Karpas-422 (cell line): Measurements from ENCODE around the gene TNFRSF14. TPM values are rescaled to one million over a fixed set of nuclear protein-coding genes. Genes with fewer than 3 reads are reported as not detected.
A peak's percentile ranks its signal among the peaks of the same experiment; 100 is the strongest.

Experiments used
- DNase-seq: peaks from one replicate; pipeline ENCODE4 v3.0.0-alpha.2; 2015
- H2AFZ ChIP-seq: fragments of 200-600 bp; sonication (generic); 2 replicates; pipeline ENCODE4 v1.6.1; 2014; ENCODE audit warnings: antibody characterized with exemption, low read length, mixed read lengths
- H3K27ac ChIP-seq: fragments of 200-600 bp; sonication (generic); 2 replicates; pipeline ENCODE4 v1.5.1; 2014; ENCODE audit warnings: mild to moderate bottlenecking, low read length, moderate library complexity
- H3K27me3 ChIP-seq: fragments of 200-600 bp; sonication (generic); 2 replicates; pipeline ENCODE4 v1.6.1; 2014; ENCODE audit warnings: low read length, mixed read lengths
- H3K36me3 ChIP-seq: fragments of 200-600 bp; sonication (generic); 2 replicates; pipeline ENCODE4 v1.6.1; 2014; ENCODE audit warnings: low read length, mixed read lengths; ENCODE audit not compliant: insufficient read depth
- H3K4me1 ChIP-seq: fragments of 200-600 bp; sonication (generic); 2 replicates; pipeline ENCODE4 v1.6.1; 2014; ENCODE audit warnings: mild to moderate bottlenecking, low read length, mixed read lengths
- H3K4me2 ChIP-seq: fragments of 200-600 bp; sonication (generic); 2 replicates; pipeline ENCODE4 v1.6.1; 2014; ENCODE audit warnings: low read length, low read depth, mild to moderate bottlenecking; ENCODE audit not compliant: poor library complexity, severe bottlenecking
- H3K4me3 ChIP-seq: fragments of 200-600 bp; sonication (generic); 2 replicates; pipeline ENCODE4 v1.5.1; 2014; ENCODE audit warnings: mild to moderate bottlenecking, antibody characterized with exemption, low read length, mixed read lengths
- H3K79me2 ChIP-seq: fragments of 200-600 bp; sonication (generic); 2 replicates; pipeline ENCODE4 v1.6.1; 2014; ENCODE audit warnings: mild to moderate bottlenecking, low read length, mixed read lengths
- H3K9ac ChIP-seq: fragments of 200-600 bp; sonication (generic); 2 replicates; pipeline ENCODE4 v1.6.0; 2014; ENCODE audit warnings: low read length
- H3K9me2 ChIP-seq: fragments of 200-600 bp; sonication (generic), shearing (Covaris generic); replicated peaks from 2 replicates; pipeline ENCODE4 v1.6.0; 2014; ENCODE audit warnings: mild to moderate bottlenecking, low read length, moderate library complexity; ENCODE audit not compliant: insufficient read depth
- H3K9me3 ChIP-seq: fragments of 300-700, 200-600 bp; sonication (generic); 2 replicates; pipeline ENCODE4 v1.6.1; 2014; ENCODE audit warnings: low read length, mixed read lengths
- H4K20me1 ChIP-seq: fragments of 200-600 bp; sonication (generic); 2 replicates; pipeline ENCODE4 v1.6.1; 2014; ENCODE audit warnings: mild to moderate bottlenecking, antibody characterized with exemption, low read length, low read depth; ENCODE audit not compliant: insufficient read depth
- total RNA-seq: library from RNA; depleted of rRNA; stranded (reverse); fragments of >200 nt; shearing (Covaris generic); gene quantifications from 2 replicates; pipeline ENCODE4 v1.2.3, GENCODE V29; 2014; ENCODE audit warnings: low replicate concordance

Gene TNFRSF14
- total RNA-seq, 1 experiment from 2014 or later: 10.3 TPM

- Histone ChIP-seq H3K9me3 (no peaks in the 10 kb centered on the region), H3K9me2 (no peaks in the 10 kb centered on the region), H3K9ac (peak within 1 kb of the TSS; percentile 95), H3K79me2 (peaks cover 46% of the 10 kb centered on the region), H3K4me2 (peak within 1 kb of the TSS; percentile 81), H3K4me3 (peak within 1 kb of the TSS; percentile 99), H3K27me3 (no peaks in the 10 kb centered on the region), H3K4me1 (peaks cover 31% of the 10 kb centered on the region), H3K27ac (no peak within 1 kb of the TSS), H4K20me1 (peaks cover 44% of the 10 kb centered on the region), H3K36me3 (no peaks in the 10 kb centered on the region), H2AFZ (no peak within 1 kb of the TSS)
- peak; percentile 96 for DNase-seq
Observed at GRCh38 chr1:2525920-2526823, 30.0 kb upstream of the TNFRSF14 start, which contains the start of gene PANK4. Gene PANK4, minus strand, starts transcription at chr1:2526596. Its CDS starts 9 bp downstream, at chr1:2526587.

DNA sequence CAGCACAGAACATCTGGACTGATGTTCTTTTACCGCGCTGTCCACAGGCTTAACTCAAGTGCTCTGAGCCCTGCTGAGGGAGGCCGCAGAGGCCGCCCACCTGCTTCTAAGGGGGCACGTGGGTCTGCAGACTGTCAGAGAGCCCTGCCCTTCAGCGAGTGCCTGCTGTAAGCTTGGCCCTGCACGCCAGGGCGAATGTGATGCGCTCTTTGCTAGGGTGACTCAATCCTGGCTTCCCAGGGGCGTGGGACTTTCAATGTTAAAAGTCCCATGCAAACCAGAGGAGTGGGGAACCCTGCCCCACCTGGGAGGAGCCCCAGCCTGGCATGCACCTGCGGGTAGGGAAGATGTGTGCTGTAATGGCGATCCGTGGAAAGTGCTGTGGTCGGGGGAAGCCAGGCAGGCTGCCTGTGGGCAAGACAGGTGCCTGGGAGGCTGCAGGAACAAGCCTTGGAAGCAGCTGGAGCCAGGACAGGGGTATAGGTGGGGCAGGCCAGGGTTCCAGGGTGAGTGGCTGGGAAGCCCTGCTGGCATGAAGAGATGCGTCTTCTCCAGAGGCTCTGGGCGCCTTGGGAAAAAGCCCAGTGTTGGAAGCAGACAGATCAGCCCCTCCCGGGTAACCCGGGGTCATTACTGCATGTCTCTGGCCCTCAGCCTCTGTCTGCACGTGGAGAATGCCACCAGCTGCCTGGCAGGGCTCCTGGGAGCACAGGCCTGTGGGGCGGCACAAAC lies 29.2 kb upstream of the TNFRSF14 start:
- peaks cover 31% of the 10 kb centered on the region for H3K4me1 ChIP-seq
- H3K9me2 ChIP-seq: no peaks in the 10 kb centered on the region
- H3K79me2 ChIP-seq: peaks cover 40% of the 10 kb centered on the region
- DNase-seq: peak; percentile 70
- 0 out of 2 replicates have a peak overlapping the region, but pooled peaks have one; percentile 76 for H3K9ac ChIP-seq
- H3K4me3 ChIP-seq: peak overlapping the region; percentile 66; the same call in 1 of the 2 replicates
- peaks cover 38% of the 10 kb centered on the region for H4K20me1 ChIP-seq
- H2AFZ ChIP-seq: no peak overlapping the region
- H3K4me2 ChIP-seq: peak overlapping the region; percentile 50
- no peak overlapping the region for H3K27ac ChIP-seq
- H3K36me3 ChIP-seq: no peaks in the 10 kb centered on the region
- no peaks in the 10 kb centered on the region for H3K9me3 ChIP-seq
- no peaks in the 10 kb centered on the region for H3K27me3 ChIP-seq

DNA sequence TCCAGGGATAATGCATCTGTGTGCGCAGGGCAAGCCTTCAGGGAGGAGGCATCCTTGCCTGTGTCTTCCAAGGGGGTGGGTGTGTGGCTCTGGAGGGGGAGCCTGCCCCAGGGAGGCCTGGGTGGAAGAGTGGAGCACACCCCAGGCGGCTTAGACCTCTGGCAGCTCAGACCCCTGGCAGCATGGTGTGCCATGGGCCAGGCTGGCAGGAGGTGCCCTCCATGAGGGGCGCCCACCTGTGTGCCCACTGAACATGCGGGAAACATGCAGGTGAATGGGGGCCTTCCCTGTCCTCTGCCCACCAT lies 28.7 kb upstream of the TNFRSF14 start:
- H3K27ac ChIP-seq: no peak overlapping the region
- H2AFZ ChIP-seq: no peak overlapping the region
- H3K36me3 ChIP-seq: no peaks in the 10 kb centered on the region
- H3K27me3 ChIP-seq: no peaks in the 10 kb centered on the region
- H4K20me1 ChIP-seq: peaks cover 36% of the 10 kb centered on the region
- H3K4me1 ChIP-seq: peaks cover 31% of the 10 kb centered on the region
- H3K9me2 ChIP-seq: no peaks in the 10 kb centered on the region
- no peak overlapping the region for H3K4me2 ChIP-seq
- H3K9me3 ChIP-seq: no peaks in the 10 kb centered on the region
- H3K9ac ChIP-seq: no peak overlapping the region
- no peak for DNase-seq
- H3K4me3 ChIP-seq: no peak overlapping the region
- peaks cover 35% of the 10 kb centered on the region for H3K79me2 ChIP-seq

DNA sequence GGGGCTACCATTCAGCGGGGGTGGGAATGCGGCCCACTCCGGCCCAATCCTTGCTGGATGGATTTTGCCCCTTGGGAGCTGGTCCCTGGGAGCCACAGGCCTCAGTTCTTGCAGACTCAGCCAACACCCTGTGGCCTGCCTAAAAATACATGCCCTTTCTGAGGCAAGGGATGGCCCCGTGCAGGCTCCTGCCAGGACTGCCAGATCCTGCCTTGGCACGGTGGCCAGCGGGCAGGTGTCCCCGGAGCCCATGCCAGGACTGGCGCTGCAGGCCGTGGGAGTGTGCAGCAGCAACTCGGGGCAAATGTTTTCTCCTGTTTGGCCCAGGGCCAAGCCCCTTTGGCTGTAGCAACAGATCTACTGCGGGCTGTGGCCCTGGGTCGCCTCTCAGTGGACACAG lies 28.2 kb upstream of the TNFRSF14 start:
- DNase-seq: no peak
- H3K4me3 ChIP-seq: no peak overlapping the region
- H3K36me3 ChIP-seq: no peaks in the 10 kb centered on the region
- peaks cover 31% of the 10 kb centered on the region for H3K4me1 ChIP-seq
- H3K27ac ChIP-seq: no peak overlapping the region
- no peak overlapping the region for H3K9ac ChIP-seq
- H2AFZ ChIP-seq: no peak overlapping the region
- H3K27me3 ChIP-seq: no peaks in the 10 kb centered on the region
- H3K4me2 ChIP-seq: no peak overlapping the region
- peaks cover 30% of the 10 kb centered on the region for H3K79me2 ChIP-seq
- no peaks in the 10 kb centered on the region for H3K9me3 ChIP-seq
- no peaks in the 10 kb centered on the region for H3K9me2 ChIP-seq
- peaks cover 31% of the 10 kb centered on the region for H4K20me1 ChIP-seq

GRCh38 chr1:2528611-2528965 lies 27.6 kb upstream of the TNFRSF14 start:
- no peaks in the 10 kb centered on the region for H3K9me3 ChIP-seq
- no peaks in the 10 kb centered on the region for H3K9me2 ChIP-seq
- DNase-seq: no peak
- H3K9ac ChIP-seq: peak overlapping the region; percentile 26; the same call in 1 of the 2 replicates
- no peaks in the 10 kb centered on the region for H3K27me3 ChIP-seq
- no peak overlapping the region for H3K27ac ChIP-seq
- H3K4me3 ChIP-seq: peak overlapping the region; percentile 32; the same call in 1 of the 2 replicates
- peak overlapping the region; percentile 52 for H3K4me2 ChIP-seq
- H3K4me1 ChIP-seq: peaks cover 31% of the 10 kb centered on the region
- H3K79me2 ChIP-seq: peaks cover 24% of the 10 kb centered on the region
- no peaks in the 10 kb centered on the region for H3K36me3 ChIP-seq
- H4K20me1 ChIP-seq: peaks cover 26% of the 10 kb centered on the region
- no peak overlapping the region; the same call in 1 of the 2 replicates for H2AFZ ChIP-seq

DNA sequence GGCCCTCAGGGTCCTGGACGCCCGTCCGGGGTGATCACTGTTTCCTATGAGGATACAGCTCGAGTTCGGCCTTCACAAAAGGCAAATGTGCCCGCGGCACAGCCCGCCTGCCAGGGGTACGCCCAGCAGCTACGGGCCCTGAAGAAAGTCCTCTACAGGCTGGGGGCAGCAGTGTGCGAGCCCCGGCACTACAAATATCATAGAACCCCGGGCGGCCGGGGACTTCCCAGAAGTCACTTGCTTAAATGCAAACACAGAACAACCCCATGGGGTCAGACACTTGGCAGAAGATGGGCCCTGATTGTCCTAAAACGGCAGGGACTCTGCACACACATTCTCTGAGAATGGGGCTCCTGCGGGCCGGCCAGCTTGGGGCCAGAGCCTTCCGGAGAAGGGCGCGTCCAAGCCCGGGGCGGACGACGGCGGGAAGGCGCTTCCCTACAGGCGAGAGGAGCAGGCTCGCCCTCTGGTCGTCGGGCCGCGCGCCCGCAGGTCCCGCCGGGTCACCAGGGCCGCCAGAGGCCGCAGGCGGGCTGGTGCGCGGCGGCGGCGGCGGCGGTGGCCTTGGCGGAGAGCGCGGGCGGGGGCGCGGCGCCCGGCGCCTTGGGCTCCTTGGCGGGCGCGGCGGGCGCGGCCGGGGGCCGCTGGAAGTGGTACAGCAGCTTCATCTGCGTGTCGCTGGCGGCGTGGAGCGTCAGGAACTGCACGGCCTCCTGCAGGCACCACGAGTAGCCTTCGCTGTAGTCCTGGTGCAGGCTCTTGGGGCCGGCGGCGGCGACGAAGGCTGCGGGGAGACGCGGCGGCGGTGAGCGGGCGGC lies 27.0 kb upstream of the TNFRSF14 start:
- Histone ChIP-seq H3K27ac (no peak overlapping the region), H3K9ac (peak overlapping the region; percentile 26; the same call in 1 of the 2 replicates), H3K9me2 (no peaks in the 10 kb centered on the region), H3K27me3 (no peaks in the 10 kb centered on the region), H3K4me1 (peaks cover 28% of the 10 kb centered on the region), H3K9me3 (no peaks in the 10 kb centered on the region), H3K4me3 (peak overlapping the region; percentile 32; the same call in 1 of the 2 replicates), H3K79me2 (peaks cover 19% of the 10 kb centered on the region), H2AFZ (no peak overlapping the region; the same call in 1 of the 2 replicates), H3K4me2 (peak overlapping the region; percentile 52), H4K20me1 (peaks cover 21% of the 10 kb centered on the region), H3K36me3 (no peaks in the 10 kb centered on the region)
- DNase-seq: peak; percentile 81

GRCh38 chr1:2529784-2530512 lies 26.2 kb upstream of the TNFRSF14 start, which contains the start of gene HES5:
Gene HES5, minus strand, starts transcription at chr1:2530263. Its CDS starts 99 bp downstream, at chr1:2530164.
- Histone ChIP-seq H3K27me3 (no peaks in the 10 kb centered on the region), H3K4me1 (peaks cover 21% of the 10 kb centered on the region), H3K27ac (no peak within 1 kb of the TSS), H3K4me2 (peak within 1 kb of the TSS; percentile 52), H3K79me2 (peaks cover 11% of the 10 kb centered on the region), H3K36me3 (no peaks in the 10 kb centered on the region), H4K20me1 (peaks cover 13% of the 10 kb centered on the region), H3K9me3 (no peaks in the 10 kb centered on the region), H3K9ac (peak within 1 kb of the TSS; percentile 26; the same call in 1 of the 2 replicates), H3K9me2 (no peaks in the 10 kb centered on the region), H2AFZ (no peak within 1 kb of the TSS; the same call in 1 of the 2 replicates), H3K4me3 (peak within 1 kb of the TSS; percentile 32; the same call in 1 of the 2 replicates)
- DNase-seq: no peak
